SK-N-SH (cell line): ENCODE data around the gene CAPG. TPM values are rescaled to one million over a fixed set of nuclear protein-coding genes. Genes with fewer than 3 reads are reported as not detected.

Source experiments
- CTCF ChIA-PET: fragments of 300-600, 350-600 bp; formaldehyde crosslinking; extraction: SDS; loops from one replicate; lab custom pipeline; 2021; lab: Yijun Ruan, JAX
- POLR2A ChIA-PET: fragments of 350-600 bp; sonication (Branson Sonifier 250); formaldehyde crosslinking; extraction: SDS; loops from one replicate; lab custom pipeline; 2020; ENCODE audit warnings: antibody characterized with exemption, inconsistent platforms; lab: Yijun Ruan, JAX
- DNase-seq: peaks from one replicate; pipeline ENCODE4 v3.0.0; 2012
- H2AFZ ChIP-seq: fragments of 200-600 bp; sonication (generic); 2 replicates; pipeline ENCODE4 v1.8.1; 2016; ENCODE audit warnings: antibody characterized with exemption, mild to moderate bottlenecking, low read depth
- H3F3A ChIP-seq: fragments of 200-600 bp; sonication (generic); replicated peaks from 2 replicates; pipeline ENCODE3; 2016; ENCODE audit warnings: antibody characterized with exemption, mild to moderate bottlenecking; ENCODE audit not compliant: insufficient read depth
- H3K27ac ChIP-seq, 2 experiments: fragments of 200-500 bp in 1 of 2; fragments of 200-600 bp in 1 of 2; sonication (Bioruptor generic) in 1 of 2; sonication (generic), shearing (Covaris generic) in 1 of 2; 2 replicates each; pipeline versions ENCODE4 v1.5.1 to v1.6.1; 2014 to 2016; ENCODE audit warnings: low read depth in 2 of 2, inconsistent platforms in 1 of 2, low read length in 1 of 2, mild to moderate bottlenecking in 1 of 2, mixed read lengths in 1 of 2
- H3K27me3 ChIP-seq: fragments of 200-600 bp; sonication (generic), shearing (Covaris generic); 2 replicates; pipeline ENCODE4 v1.6.1; 2016; ENCODE audit warnings: mixed run types; ENCODE audit not compliant: insufficient read depth
- H3K36me3 ChIP-seq, 2 experiments: fragments of 200-500 bp in 1 of 2; fragments of 200-600 bp in 1 of 2; sonication (Bioruptor generic) in 1 of 2; sonication (generic) in 1 of 2; replicated peaks in 1 of 2; 2 replicates each; pipeline versions ENCODE3 to v1.5.1; 2014 to 2016; ENCODE audit warnings: low read length in 1 of 2, mild to moderate bottlenecking in 1 of 2; ENCODE audit not compliant: insufficient read depth in 2 of 2, control insufficient read depth in 1 of 2
- H3K4me1 ChIP-seq, 2 experiments: fragments of 200-500 bp in 1 of 2; fragments of 200-600 bp in 1 of 2; sonication (Bioruptor generic) in 1 of 2; sonication (generic), shearing (Covaris generic) in 1 of 2; 2 replicates each; pipeline versions ENCODE4 v1.5.1 to v1.6.1; 2014 to 2016; ENCODE audit warnings: low read depth in 1 of 2, low read length in 1 of 2, mixed run types in 1 of 2; ENCODE audit not compliant: insufficient read depth in 2 of 2, control insufficient read depth in 1 of 2
- H3K4me2 ChIP-seq: fragments of 200-600 bp; sonication (generic), shearing (Covaris generic); 2 replicates; pipeline ENCODE4 v1.6.1; 2017; ENCODE audit warnings: mixed run types
- H3K4me3 ChIP-seq, 2 experiments: fragments of 200-500 bp in 1 of 2; fragments of 200-600 bp in 1 of 2; sonication (Bioruptor generic) in 1 of 2; sonication (generic), shearing (Covaris generic) in 1 of 2; 2 replicates each; pipeline versions ENCODE4 v1.5.1 to v1.8.1; 2014 to 2016; ENCODE audit warnings: low read depth in 2 of 2, inconsistent platforms in 1 of 2, low read length in 1 of 2, mild to moderate bottlenecking in 1 of 2, mixed read lengths in 1 of 2, moderate library complexity in 1 of 2
- H3K79me2 ChIP-seq: fragments of 200-600 bp; sonication (generic); 2 replicates; pipeline ENCODE4 v1.8.1; 2017; ENCODE audit warnings: mild to moderate bottlenecking; ENCODE audit not compliant: insufficient read depth
- H3K9ac ChIP-seq: fragments of 200-600 bp; sonication (generic); 2 replicates; pipeline ENCODE4 v1.6.1; 2017; ENCODE audit warnings: mixed run types
- H3K9me2 ChIP-seq: fragments of 200-600 bp; sonication (generic); 2 replicates; pipeline ENCODE4 v1.6.1; 2017; ENCODE audit warnings: mixed run types
- H3K9me3 ChIP-seq: fragments of 200-600 bp; sonication (generic); 2 replicates; pipeline ENCODE4 v1.6.1; 2017; ENCODE audit warnings: mixed run types, mild to moderate bottlenecking, moderate library complexity
- H4K20me1 ChIP-seq: fragments of 200-600 bp; sonication (generic); 2 replicates; pipeline ENCODE4 v1.6.1; 2017; ENCODE audit warnings: mild to moderate bottlenecking, mixed run types; ENCODE audit not compliant: insufficient read depth
- CTCF ChIP-seq: fragments of 200-600 bp; sonication (generic); IDR thresholded peaks from 2 replicates; pipeline ENCODE4 v1.6.1; 2017; ENCODE audit warnings: antibody characterized with exemption, mild to moderate bottlenecking, moderate library complexity
- ELF1 ChIP-seq: IDR thresholded peaks from 2 replicates; pipeline ENCODE4 v1.4.0; 2012
- EP300 ChIP-seq, 2 experiments: IDR thresholded peaks; 2 replicates each; pipeline versions ENCODE4 v1.4.0 to v1.6.1; 2012; ENCODE audit warnings: borderline replicate concordance in 1 of 2, low read depth in 1 of 2, low read length in 1 of 2
- EZH2phosphoT487 ChIP-seq: fragments of 200-600 bp; sonication (generic); IDR thresholded peaks from 2 replicates; pipeline ENCODE4 v1.6.1; 2017; ENCODE audit warnings: low read depth, mixed run types, mild to moderate bottlenecking, antibody characterized with exemption, moderate library complexity, borderline replicate concordance
- FOXJ3 ChIP-seq: sonication (generic); formaldehyde crosslinking; IDR thresholded peaks from 2 replicates; pipeline ENCODE4 v1.5.1; 2020; ENCODE audit warnings: mild to moderate bottlenecking, missing genetic modification reagents
- FOXM1 ChIP-seq: IDR thresholded peaks from 2 replicates; pipeline ENCODE4 v1.4.0; 2012; ENCODE audit warnings: low read depth, mild to moderate bottlenecking
- GABPA ChIP-seq: IDR thresholded peaks from 2 replicates; pipeline ENCODE4 v1.4.0; 2012; ENCODE audit warnings: low read depth, mild to moderate bottlenecking
- JUND ChIP-seq: IDR thresholded peaks from 2 replicates; pipeline ENCODE4 v1.4.0; 2012
- MAX ChIP-seq: IDR thresholded peaks from 2 replicates; pipeline ENCODE4 v1.4.0; 2012; ENCODE audit warnings: low read depth
- MEF2A ChIP-seq: IDR thresholded peaks from 2 replicates; pipeline ENCODE4 v1.4.0; 2012; ENCODE audit warnings: low read depth, borderline replicate concordance
- NFIC ChIP-seq: IDR thresholded peaks from 2 replicates; pipeline ENCODE4 v1.4.0; 2012; ENCODE audit warnings: borderline replicate concordance
- NRF1 ChIP-seq: IDR thresholded peaks from 2 replicates; pipeline ENCODE4 v1.6.1; 2012; ENCODE audit warnings: low read depth, mild to moderate bottlenecking, low read length
- POLR2AphosphoS5 ChIP-seq: IDR thresholded peaks from 2 replicates; pipeline ENCODE4 v1.6.1; 2012; ENCODE audit warnings: low read depth, low read length
- RAD21 ChIP-seq: IDR thresholded peaks from 2 replicates; pipeline ENCODE4 v1.6.1; 2012; ENCODE audit warnings: mild to moderate bottlenecking, low read length
- RCOR1 ChIP-seq: fragments of 150-350 bp; IDR thresholded peaks from 2 replicates; pipeline ENCODE4 v1.6.1; 2017; ENCODE audit warnings: antibody characterized with exemption, low read length
- RFX5 ChIP-seq: IDR thresholded peaks from 2 replicates; pipeline ENCODE4 v1.6.1; 2012; ENCODE audit warnings: mild to moderate bottlenecking, improper control_type of control experiment, low read length
- SIN3A ChIP-seq: IDR thresholded peaks from 2 replicates; pipeline ENCODE4 v1.6.1; 2012; ENCODE audit warnings: low read depth, mild to moderate bottlenecking, low read length, moderate library complexity, borderline replicate concordance
- SMC3 ChIP-seq: IDR thresholded peaks from 2 replicates; pipeline ENCODE4 v1.6.1; 2012; ENCODE audit warnings: low read depth, low read length, improper control_type of control experiment
- TAF1 ChIP-seq: IDR thresholded peaks from 2 replicates; pipeline ENCODE4 v1.6.1; 2012; ENCODE audit warnings: low read depth, mild to moderate bottlenecking, low read length, moderate library complexity, borderline replicate concordance
- TCF12 ChIP-seq: IDR thresholded peaks from 2 replicates; pipeline ENCODE4 v1.4.0; 2012
- TEAD4 ChIP-seq: IDR thresholded peaks from 2 replicates; pipeline ENCODE4 v1.4.0; 2012; ENCODE audit warnings: mild to moderate bottlenecking, borderline replicate concordance; ENCODE audit not compliant: insufficient read depth
- YY1 ChIP-seq: IDR thresholded peaks from 2 replicates; pipeline ENCODE4 v1.4.0; 2012; ENCODE audit warnings: low read depth, mild to moderate bottlenecking
- ZBTB33 ChIP-seq: IDR thresholded peaks from 2 replicates; pipeline ENCODE4 v1.4.0; 2012; ENCODE audit warnings: low read depth, borderline replicate concordance
- WGBS: methylation state at CpG from one replicate; pipeline ENCODE4 v1.1.6; 2017; ENCODE audit warnings: low lambda C conversion rate; 5-methylcytosine and 5-hydroxymethylcytosine counted together
- polyA plus RNA-seq, 3 experiments: library from polyadenylated mRNA; depleted of rRNA; stranded (reverse); fragments of >200 nt; gene quantifications; 2 replicates each; pipeline ENCODE4 v1.2.3, GENCODE V29; 2012
- TF ChIP-seq, protein P1 (sequence below): IDR thresholded peaks from 2 replicates; pipeline ENCODE4 v1.6.1; 2012; ENCODE audit warnings: mild to moderate bottlenecking, low read depth, low read length, moderate library complexity
- TF ChIP-seq, protein P2 (sequence below): IDR thresholded peaks from 2 replicates; pipeline ENCODE4; 2012

Gene CAPG
- polyA plus RNA-seq, 1 of the 3 experiments (the other 2 are of a cell fraction): 1.2 TPM

GRCh38 chr2:85390941-85391669 is 19.1 kb downstream of the CAPG start:
- no peaks in the 10 kb centered on the region for H3K9me2 ChIP-seq
- H3K4me3 ChIP-seq: no peak overlapping the region
- H3K79me2 ChIP-seq: no peaks in the 10 kb centered on the region
- H3K27me3 ChIP-seq: no peaks in the 10 kb centered on the region
- CTCF ChIA-PET: interaction anchor here (0.9 to 6.0 kb wide), 7 partner anchors 9 to 187 kb away, joined by 3 to 44 read pairs (median 4); partner anchors contain the start of gene VAMP8
- no peak overlapping the region for H3K27ac ChIP-seq
- H3K9ac ChIP-seq: no peak overlapping the region
- DNase-seq: peak; percentile 60
- H3K4me2 ChIP-seq: no peak overlapping the region
- POLR2A ChIA-PET: no interaction called here
- peaks cover 6 to 8% of the 10 kb centered on the region in 2 experiments for H3K36me3 ChIP-seq
- H4K20me1 ChIP-seq: no peaks in the 10 kb centered on the region
- no peaks in the 10 kb centered on the region for H3F3A ChIP-seq
- no peaks in the 10 kb centered on the region for H3K9me3 ChIP-seq
- WGBS: 84% methylated on average over 11 of the region's 11 CpGs
- H3K4me1 ChIP-seq: peaks cover 0 to 13% of the 10 kb centered on the region in 2 experiments; a peak in 1 of 4 replicates
- H2AFZ ChIP-seq: no peak overlapping the region
- peak; percentile 68 for TF ChIP-seq SMC3
- TF ChIP-seq TCF12: no peak
- TF ChIP-seq RAD21: peak; percentile 73
- no peak for TF ChIP-seq RCOR1
- TF ChIP-seq CTCF: peak; percentile 53
- TF ChIP-seq RFX5: no peak
- TF ChIP-seq POLR2AphosphoS5: no peak
- no peak for TF ChIP-seq MAX
- no peak for TF ChIP-seq JUND
- no peak for TF ChIP-seq FOXJ3 (CRISPR knock-in tag)
- no peak for TF ChIP-seq MEF2A
- no peak for TF ChIP-seq SIN3A
- no peak for TF ChIP-seq TAF1
- TF ChIP-seq, protein P1, sequence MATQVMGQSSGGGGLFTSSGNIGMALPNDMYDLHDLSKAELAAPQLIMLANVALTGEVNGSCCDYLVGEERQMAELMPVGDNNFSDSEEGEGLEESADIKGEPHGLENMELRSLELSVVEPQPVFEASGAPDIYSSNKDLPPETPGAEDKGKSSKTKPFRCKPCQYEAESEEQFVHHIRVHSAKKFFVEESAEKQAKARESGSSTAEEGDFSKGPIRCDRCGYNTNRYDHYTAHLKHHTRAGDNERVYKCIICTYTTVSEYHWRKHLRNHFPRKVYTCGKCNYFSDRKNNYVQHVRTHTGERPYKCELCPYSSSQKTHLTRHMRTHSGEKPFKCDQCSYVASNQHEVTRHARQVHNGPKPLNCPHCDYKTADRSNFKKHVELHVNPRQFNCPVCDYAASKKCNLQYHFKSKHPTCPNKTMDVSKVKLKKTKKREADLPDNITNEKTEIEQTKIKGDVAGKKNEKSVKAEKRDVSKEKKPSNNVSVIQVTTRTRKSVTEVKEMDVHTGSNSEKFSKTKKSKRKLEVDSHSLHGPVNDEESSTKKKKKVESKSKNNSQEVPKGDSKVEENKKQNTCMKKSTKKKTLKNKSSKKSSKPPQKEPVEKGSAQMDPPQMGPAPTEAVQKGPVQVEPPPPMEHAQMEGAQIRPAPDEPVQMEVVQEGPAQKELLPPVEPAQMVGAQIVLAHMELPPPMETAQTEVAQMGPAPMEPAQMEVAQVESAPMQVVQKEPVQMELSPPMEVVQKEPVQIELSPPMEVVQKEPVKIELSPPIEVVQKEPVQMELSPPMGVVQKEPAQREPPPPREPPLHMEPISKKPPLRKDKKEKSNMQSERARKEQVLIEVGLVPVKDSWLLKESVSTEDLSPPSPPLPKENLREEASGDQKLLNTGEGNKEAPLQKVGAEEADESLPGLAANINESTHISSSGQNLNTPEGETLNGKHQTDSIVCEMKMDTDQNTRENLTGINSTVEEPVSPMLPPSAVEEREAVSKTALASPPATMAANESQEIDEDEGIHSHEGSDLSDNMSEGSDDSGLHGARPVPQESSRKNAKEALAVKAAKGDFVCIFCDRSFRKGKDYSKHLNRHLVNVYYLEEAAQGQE: no peak
- TF ChIP-seq ELF1: no peak
- TF ChIP-seq NRF1: no peak
- TF ChIP-seq NFIC: no peak
- TF ChIP-seq FOXM1: no peak
- TF ChIP-seq ZBTB33: no peak
- TF ChIP-seq GABPA: no peak
- TF ChIP-seq TEAD4: no peak
- no peak for TF ChIP-seq EP300 (IDR thresholded peaks at IDR 0.05; ENCODE audit: borderline replicate concordance in 1 of 2, low read depth in 1 of 2, low read length in 1 of 2)
- no peak for TF ChIP-seq YY1
- TF ChIP-seq, protein P2, sequence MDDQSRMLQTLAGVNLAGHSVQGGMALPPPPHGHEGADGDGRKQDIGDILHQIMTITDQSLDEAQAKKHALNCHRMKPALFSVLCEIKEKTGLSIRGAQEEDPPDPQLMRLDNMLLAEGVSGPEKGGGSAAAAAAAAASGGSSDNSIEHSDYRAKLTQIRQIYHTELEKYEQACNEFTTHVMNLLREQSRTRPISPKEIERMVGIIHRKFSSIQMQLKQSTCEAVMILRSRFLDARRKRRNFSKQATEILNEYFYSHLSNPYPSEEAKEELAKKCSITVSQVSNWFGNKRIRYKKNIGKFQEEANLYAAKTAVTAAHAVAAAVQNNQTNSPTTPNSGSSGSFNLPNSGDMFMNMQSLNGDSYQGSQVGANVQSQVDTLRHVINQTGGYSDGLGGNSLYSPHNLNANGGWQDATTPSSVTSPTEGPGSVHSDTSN: no peak
- TF ChIP-seq EZH2phosphoT487: no peak
